NB4 (cell line): ENCODE results near the gene RADIL.

Experiments
- DNase-seq: peaks from one replicate; pipeline ENCODE4 v3.0.0; 2010; ENCODE audit warnings: low read depth
- H3K4me3 ChIP-seq: one replicate; pipeline ENCODE4 v1.5.1; 2011; ENCODE audit warnings: mild to moderate bottlenecking, low read depth, low read length, moderate library complexity
- CTCF ChIP-seq: IDR thresholded peaks from one replicate; pipeline ENCODE4 v1.5.1; 2012; ENCODE audit warnings: low read depth, low read length
- MYC ChIP-seq: IDR thresholded peaks from 2 replicates; pipeline ENCODE4 v1.6.1; 2011; ENCODE audit warnings: low read depth, low read length
- POLR2A ChIP-seq: IDR thresholded peaks from 2 replicates; pipeline ENCODE4 v1.6.1; 2011; ENCODE audit warnings: mild to moderate bottlenecking; ENCODE audit not compliant: insufficient read length; ENCODE audit errors: extremely low read depth
- TF ChIP-seq, protein P1 (sequence below): IDR thresholded peaks from 2 replicates; pipeline ENCODE4 v1.6.1; 2011; ENCODE audit warnings: low read depth, low read length

The RADIL gene

DNA sequence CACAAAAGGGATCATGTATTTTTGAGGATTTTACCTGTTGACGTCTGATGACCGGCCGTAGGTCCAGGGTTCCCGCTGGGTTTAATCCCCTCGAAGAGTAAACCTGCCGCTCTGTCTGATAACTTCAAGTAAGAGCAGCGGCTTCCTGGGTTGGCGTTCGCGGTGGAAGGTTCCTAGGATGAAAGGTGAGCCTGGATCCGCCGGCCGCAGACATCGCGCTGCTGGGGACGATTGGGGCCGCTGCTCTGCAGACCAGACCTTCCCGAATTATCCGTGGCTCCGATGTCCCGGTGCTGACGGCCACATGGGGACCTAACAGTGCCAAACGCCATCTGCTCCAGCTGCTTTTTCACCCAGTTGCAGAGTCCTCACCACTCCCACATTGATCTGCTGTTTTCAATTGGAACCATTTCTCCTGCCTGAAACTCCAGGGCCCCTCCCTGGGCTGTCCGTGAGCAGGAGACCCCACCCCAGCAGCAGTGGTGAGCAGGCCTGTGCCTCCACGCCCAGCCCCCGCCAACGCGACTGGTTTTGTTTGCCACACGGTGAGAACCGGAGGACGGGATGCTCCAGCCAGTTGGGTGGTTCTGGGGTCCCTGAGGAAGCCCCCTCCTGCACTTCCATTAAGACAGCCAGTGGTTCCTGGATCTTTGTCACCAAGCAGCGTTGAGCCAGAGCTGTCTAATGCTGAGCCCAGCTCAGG, 120.3 kb downstream of the RADIL start:
- TF ChIP-seq CTCF (no peak), MYC (no peak)
- TF ChIP-seq, protein P1, sequence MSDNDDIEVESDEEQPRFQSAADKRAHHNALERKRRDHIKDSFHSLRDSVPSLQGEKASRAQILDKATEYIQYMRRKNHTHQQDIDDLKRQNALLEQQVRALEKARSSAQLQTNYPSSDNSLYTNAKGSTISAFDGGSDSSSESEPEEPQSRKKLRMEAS: no peak
- no peak overlapping the region for H3K4me3 ChIP-seq
- no peak for DNase-seq

DNA sequence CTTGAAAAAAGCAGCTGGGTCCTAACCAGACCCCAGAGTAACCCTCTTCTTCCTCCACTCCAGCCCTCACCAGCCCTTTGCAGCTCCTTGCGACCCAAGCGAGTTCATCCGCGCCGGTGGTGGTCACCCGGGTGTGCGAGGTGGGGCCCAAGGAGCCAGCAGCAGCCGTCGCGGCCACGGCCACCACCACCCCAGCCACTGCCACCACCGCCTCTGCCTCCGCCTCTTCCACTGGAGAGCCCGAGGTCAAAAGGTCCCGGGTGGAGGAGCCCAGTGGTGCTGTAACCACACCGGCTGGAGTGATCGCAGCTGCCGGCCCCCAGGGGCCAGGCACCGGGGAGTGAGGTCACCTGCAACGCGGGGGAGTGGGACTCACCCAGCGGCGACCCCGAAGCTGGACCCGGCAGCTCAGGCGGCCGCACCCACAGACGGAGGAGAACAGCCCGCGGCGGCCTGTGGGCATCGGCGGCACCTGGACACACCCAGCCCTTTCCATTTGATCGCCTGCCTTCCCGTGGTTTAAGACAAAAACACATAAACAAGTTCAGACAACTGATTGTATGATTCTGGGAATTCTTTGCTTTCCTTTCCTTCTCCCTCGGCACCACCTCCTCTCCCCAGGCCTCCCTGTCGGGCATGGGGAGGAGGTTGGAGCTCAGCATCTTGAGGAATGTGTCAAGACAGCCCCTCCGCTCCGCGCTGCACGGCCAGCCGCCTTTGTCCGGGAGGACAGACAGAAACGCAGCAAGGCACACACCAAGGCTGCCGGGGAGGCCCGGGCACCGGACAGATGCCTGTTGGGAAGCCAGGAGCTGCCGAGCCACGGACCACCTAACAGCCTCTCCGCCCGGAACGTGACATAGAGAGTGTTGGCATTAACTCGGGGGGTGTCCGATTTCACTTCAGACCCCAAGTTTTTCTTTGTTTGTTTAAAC, 121.1 kb downstream of the RADIL start:
- TF ChIP-seq MYC: no peak
- TF ChIP-seq, protein P1: no peak
- TF ChIP-seq POLR2A: no peak
- TF ChIP-seq CTCF: no peak
- no peak for DNase-seq
- no peak overlapping the region for H3K4me3 ChIP-seq

- no peak overlapping the region for H3K4me3 ChIP-seq
- TF ChIP-seq CTCF (no peak), MYC (no peak), POLR2A (no peak)
- TF ChIP-seq, protein P1: no peak
- DNase-seq: no peak
Observed at GRCh38 chr7:4760952-4761351, 122.6 kb downstream of the RADIL start.

DNA sequence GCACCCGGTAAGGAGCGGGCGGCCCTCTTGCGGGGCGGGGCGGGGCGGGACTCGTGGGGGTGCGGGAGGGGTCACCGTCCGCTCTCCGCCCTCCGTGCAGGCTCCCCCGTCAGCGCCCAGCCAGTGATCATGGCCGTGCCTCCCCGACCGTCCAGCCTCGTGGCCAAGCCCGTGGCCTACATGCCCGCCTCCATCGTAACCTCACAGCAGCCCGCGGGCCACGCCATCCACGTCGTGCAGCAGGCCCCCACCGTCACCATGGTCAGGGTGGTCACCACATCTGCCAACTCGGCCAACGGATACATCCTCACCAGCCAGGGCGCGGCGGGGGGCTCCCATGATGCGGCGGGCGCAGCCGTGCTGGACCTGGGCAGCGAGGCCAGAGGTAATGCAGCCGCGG, 124.3 kb downstream of the RADIL start:
- no peak overlapping the region for H3K4me3 ChIP-seq
- DNase-seq: no peak
- TF ChIP-seq, protein P1: no peak
- TF ChIP-seq MYC: no peak

GRCh38 chr7:4758791-4759190, 124.7 kb downstream of the RADIL start:
- H3K4me3 ChIP-seq: no peak overlapping the region
- no peak for DNase-seq
- TF ChIP-seq POLR2A (no peak), CTCF (no peak), MYC (no peak)
- TF ChIP-seq, protein P1: no peak

DNA sequence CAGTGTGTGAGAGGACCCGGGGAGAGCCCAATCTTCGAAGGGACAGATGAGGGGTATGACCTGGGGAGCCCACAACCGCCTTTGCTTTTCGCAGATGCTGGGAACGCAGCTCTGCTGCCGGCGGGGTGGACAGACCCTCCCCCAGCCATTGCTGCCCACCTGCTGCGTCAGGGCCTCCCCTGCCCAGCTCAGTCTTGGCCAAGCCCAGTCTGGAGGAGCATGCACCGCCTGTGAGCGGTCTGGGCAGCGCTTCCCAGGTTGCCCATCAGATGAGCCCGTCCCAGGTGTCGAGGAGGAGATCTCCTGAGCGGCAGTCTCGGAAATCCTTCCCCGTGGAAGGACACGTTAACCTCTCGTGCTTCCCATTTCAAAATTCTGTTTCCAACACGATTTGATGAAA, 125.4 kb downstream of the RADIL start:
- H3K4me3 ChIP-seq: no peak overlapping the region
- no peak for DNase-seq
- TF ChIP-seq CTCF: no peak
- TF ChIP-seq, protein P1: no peak
- TF ChIP-seq POLR2A: no peak
- TF ChIP-seq MYC: no peak
